NB4 (cell line): Measurements from ENCODE around the gene STAMBPL1.

ENCODE experiments used
- DNase-seq: peaks from one replicate; pipeline ENCODE4 v3.0.0; 2010; ENCODE audit warnings: low read depth
- H3K4me3 ChIP-seq: one replicate; pipeline ENCODE4 v1.5.1; 2011; ENCODE audit warnings: mild to moderate bottlenecking, low read depth, low read length, moderate library complexity
- CTCF ChIP-seq: IDR thresholded peaks from one replicate; pipeline ENCODE4 v1.5.1; 2012; ENCODE audit warnings: low read depth, low read length
- MAX ChIP-seq: IDR thresholded peaks from 2 replicates; pipeline ENCODE4 v1.6.1; 2011; ENCODE audit warnings: low read depth, low read length
- MYC ChIP-seq: IDR thresholded peaks from 2 replicates; pipeline ENCODE4 v1.6.1; 2011; ENCODE audit warnings: low read depth, low read length
- POLR2A ChIP-seq: IDR thresholded peaks from 2 replicates; pipeline ENCODE4 v1.6.1; 2011; ENCODE audit warnings: mild to moderate bottlenecking; ENCODE audit not compliant: insufficient read length; ENCODE audit errors: extremely low read depth

Gene STAMBPL1

GRCh38 chr10:88971221-88972061 is 91.4 kb downstream of the STAMBPL1 start:
- DNase-seq, result no peak
- TF ChIP-seq MYC (no peak), CTCF (no peak), MAX (no peak), POLR2A (no peak)
- no peak overlapping the region for H3K4me3 ChIP-seq
